ENCODE data around the gene ALDH5A1. TPM values are rescaled to one million over a fixed set of nuclear protein-coding genes. Genes with fewer than 3 reads are reported as not detected.

ALDH5A1 gene
- total RNA-seq, 4 donors from 2014 or later, result 6.8 to 12.4 (median 9.1) TPM

DNA sequence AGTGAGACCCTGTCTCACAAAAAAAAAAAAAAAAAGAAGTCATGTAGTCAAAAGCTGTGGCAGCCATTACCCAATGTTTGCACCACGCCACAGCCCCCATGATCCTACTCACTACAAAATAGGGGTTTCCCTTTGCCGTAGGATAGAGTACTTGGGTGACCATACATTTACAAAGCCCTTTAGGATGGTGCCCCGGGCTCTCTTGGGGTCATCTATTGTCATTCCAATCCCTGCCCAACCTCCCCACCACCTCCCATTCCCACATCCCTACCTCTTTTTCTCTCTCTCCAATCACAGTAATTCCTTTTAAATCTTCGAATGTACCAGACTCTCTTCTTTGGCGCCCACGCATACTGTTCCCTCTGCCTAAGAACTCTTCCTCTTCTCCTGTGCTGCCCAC lies 76.6 kb downstream of the ALDH5A1 start:
- Histone ChIP-seq H3K9me3 (no peaks in the 10 kb centered on the region), H3K4me1 (no peaks in the 10 kb centered on the region), H3K4me3 (no peak overlapping the region), H3K27me3 (no peaks in the 10 kb centered on the region), H3K36me3 (no peaks in the 10 kb centered on the region), H3K27ac (no peak overlapping the region)
- TF ChIP-seq, protein P1, sequence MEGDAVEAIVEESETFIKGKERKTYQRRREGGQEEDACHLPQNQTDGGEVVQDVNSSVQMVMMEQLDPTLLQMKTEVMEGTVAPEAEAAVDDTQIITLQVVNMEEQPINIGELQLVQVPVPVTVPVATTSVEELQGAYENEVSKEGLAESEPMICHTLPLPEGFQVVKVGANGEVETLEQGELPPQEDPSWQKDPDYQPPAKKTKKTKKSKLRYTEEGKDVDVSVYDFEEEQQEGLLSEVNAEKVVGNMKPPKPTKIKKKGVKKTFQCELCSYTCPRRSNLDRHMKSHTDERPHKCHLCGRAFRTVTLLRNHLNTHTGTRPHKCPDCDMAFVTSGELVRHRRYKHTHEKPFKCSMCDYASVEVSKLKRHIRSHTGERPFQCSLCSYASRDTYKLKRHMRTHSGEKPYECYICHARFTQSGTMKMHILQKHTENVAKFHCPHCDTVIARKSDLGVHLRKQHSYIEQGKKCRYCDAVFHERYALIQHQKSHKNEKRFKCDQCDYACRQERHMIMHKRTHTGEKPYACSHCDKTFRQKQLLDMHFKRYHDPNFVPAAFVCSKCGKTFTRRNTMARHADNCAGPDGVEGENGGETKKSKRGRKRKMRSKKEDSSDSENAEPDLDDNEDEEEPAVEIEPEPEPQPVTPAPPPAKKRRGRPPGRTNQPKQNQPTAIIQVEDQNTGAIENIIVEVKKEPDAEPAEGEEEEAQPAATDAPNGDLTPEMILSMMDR (IDR thresholded peaks at IDR 0.05), result no peak
- TF ChIP-seq POLR2A (IDR thresholded peaks at IDR 0.05), result no peak
- intact Hi-C loops (cut with DNase I; ENCODE audit: low total_unique reads), result no loop called here
- no peak for DNase-seq

DNA sequence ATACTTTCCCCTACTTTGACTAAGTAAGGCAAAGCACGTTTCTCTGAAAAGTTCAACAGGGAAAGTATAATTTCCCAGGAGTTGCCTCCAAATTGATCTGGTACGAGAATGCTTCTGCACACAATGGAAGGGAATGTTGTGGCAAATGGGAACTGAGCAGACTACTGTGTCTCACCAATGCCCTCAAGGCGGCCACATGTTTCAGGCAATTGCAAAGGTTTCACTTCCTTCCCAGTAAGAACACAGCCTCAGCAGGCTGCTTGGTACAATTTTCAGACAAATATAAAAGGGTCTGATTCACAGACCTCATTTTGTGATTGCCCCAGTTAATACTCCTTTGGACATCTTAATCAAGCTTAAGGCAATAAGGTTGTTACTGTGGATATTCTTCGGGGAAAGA lies 80.0 kb downstream of the ALDH5A1 start:
- intact Hi-C loops (cut with DNase I; ENCODE audit: low total_unique reads), result no loop called here
- Histone ChIP-seq H3K36me3 (no peaks in the 10 kb centered on the region), H3K4me3 (no peak overlapping the region), H3K4me1 (no peaks in the 10 kb centered on the region), H3K27ac (no peak overlapping the region), H3K9me3 (no peaks in the 10 kb centered on the region), H3K27me3 (no peaks in the 10 kb centered on the region)
- no peak for TF ChIP-seq POLR2A (IDR thresholded peaks at IDR 0.05)
- TF ChIP-seq, protein P1 (IDR thresholded peaks at IDR 0.05), result no peak
- DNase-seq, result no peak

DNA sequence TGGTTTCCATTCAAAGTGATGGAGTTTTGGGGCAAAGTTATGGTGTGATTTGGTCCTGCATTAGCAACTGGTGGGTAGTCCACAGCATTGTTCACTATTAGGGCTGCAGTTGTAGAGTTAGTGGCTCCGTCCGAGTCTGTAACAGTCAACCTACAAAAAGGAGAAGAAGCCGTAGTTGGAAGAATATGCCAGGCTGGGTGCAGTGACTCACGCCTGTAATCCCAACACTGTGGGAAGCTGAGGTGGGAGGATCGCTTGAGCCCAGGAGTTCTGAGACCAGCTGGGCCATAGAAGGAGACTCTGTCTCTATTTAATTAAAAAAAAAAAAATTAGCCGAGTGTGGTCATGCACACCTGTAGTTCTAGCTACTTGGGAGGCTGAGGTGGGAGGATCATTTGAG lies 81.7 kb downstream of the ALDH5A1 start:
- intact Hi-C loops (cut with DNase I; ENCODE audit: low total_unique reads), result no loop called here
- Histone ChIP-seq H3K36me3 (no peaks in the 10 kb centered on the region), H3K27me3 (no peaks in the 10 kb centered on the region), H3K4me3 (no peak overlapping the region), H3K9me3 (no peaks in the 10 kb centered on the region), H3K27ac (no peak overlapping the region), H3K4me1 (no peaks in the 10 kb centered on the region)
- TF ChIP-seq, protein P1 (IDR thresholded peaks at IDR 0.05), result no peak
- TF ChIP-seq POLR2A (IDR thresholded peaks at IDR 0.05), result no peak
- DNase-seq, result no peak

DNA sequence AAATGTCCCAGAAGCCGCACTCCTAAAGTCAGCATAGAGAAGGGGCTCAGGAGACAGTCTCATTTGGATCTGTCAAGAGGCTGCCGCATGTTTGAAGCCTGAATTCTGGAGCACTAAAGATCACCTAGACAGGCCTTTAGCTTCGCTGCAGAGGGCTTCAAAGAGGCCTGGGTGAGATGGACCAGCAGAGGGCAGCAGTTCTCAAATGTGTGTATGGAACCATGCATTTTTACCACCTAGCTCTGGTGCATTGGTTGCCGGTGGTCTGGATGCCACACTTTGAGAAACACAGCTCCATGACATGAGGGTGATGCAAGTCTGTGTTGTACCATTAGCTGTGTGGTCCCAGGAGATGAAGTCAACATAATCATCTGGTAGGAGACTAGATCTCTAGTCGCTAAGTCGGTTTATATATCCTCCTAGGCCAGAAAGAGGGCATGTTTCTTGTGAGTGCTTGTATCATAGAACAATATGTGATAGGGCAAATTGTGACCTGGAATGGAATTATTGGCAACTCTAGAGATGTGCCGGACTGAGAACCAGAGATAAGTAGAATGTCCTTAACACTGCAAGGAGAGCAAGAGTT lies 86.4 kb downstream of the ALDH5A1 start:
- Histone ChIP-seq H3K27me3 (no peaks in the 10 kb centered on the region), H3K36me3 (no peaks in the 10 kb centered on the region), H3K9me3 (no peaks in the 10 kb centered on the region), H3K4me3 (no peak overlapping the region), H3K4me1 (no peaks in the 10 kb centered on the region), H3K27ac (no peak overlapping the region)
- TF ChIP-seq, protein P1 (IDR thresholded peaks at IDR 0.05), result peak; percentile 58 to 74 (median 62)
- no peak for TF ChIP-seq POLR2A (IDR thresholded peaks at IDR 0.05)
- intact Hi-C loops (cut with DNase I; ENCODE audit: low total_unique reads), result loop anchor here (10.0 kb wide), 1 partner anchor 184 kb away; no protein-coding TSS in a partner anchor
- peak; percentile 56 to 72 for DNase-seq

DNA sequence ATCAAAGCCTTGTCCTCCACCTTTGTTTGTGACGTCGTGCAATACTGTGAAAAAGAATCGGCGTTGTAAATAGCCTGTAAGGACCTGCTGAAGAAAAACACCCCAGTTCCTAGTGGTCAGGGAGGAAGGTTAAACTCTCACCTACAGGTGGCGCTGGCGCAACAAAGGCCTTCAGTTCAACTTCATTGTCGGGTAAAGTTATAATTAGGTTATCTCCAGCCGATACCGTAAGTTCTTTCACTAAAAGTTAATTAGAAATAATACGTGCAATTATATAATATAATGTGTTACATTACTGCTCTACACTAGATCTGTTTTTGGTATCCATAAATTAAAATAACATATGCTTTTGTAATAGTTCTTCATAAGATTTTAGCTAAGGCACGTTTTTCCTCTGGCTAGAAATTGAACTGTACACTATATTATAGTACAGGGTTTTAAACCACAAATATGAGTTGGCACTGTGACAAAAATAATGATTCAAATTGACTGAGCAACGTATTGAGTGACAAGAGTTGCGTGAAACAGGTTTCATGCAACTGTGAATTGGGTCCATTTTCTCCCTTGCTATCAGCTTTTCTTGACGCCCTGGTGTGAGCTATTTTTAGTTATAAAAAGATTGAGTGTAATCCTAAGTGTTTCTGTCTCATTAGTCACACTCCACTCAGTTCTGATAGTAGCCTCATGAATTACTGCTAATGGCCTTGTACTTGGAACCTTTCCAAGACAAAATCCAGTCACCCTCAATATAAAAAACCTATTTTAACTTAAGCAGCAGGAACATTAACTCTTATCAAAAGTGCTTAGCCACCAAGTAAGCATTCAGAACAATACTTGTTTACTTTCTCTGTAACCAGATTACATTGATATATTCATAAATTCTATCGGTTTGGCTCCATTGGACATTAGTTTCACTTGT lies 89.0 kb downstream of the ALDH5A1 start:
- intact Hi-C loops (cut with DNase I; ENCODE audit: low total_unique reads), result loop anchor here (10.0 kb wide), 1 partner anchor 181 kb away; no protein-coding TSS in a partner anchor
- no peaks in the 10 kb centered on the region for H3K36me3 ChIP-seq
- no peaks in the 10 kb centered on the region for H3K4me1 ChIP-seq
- H3K27ac ChIP-seq, result peak overlapping the region in 1 of 2 donors; percentile 10
- DNase-seq, result peak; percentile 63 to 78
- no peaks in the 10 kb centered on the region for H3K9me3 ChIP-seq
- H3K4me3 ChIP-seq, result peak overlapping the region in 1 of 2 donors; percentile 13
- TF ChIP-seq, protein P1 (IDR thresholded peaks at IDR 0.05), result peak; percentile 60 to 81 (median 64)
- no peak for TF ChIP-seq POLR2A (IDR thresholded peaks at IDR 0.05)
- no peaks in the 10 kb centered on the region for H3K27me3 ChIP-seq

Data from uterus (tissue), 4 donors.